Chondrocyte (in vitro differentiated cells): ENCODE data around the gene FBXW5. TPM values are rescaled to one million over a fixed set of nuclear protein-coding genes. Genes with fewer than 3 reads are reported as not detected.

Source experiments
- DNase-seq: peaks from one replicate; pipeline ENCODE4 v3.0.0; 2021; ENCODE audit warnings: mixed read lengths, low spot score
- H3K27ac Mint-ChIP-seq: one replicate; pipeline ENCODE4 v1.8.0; 2021; ENCODE audit warnings: mild to moderate bottlenecking, moderate library complexity, mixed read lengths; ENCODE audit not compliant: unreplicated experiment
- H3K27me3 Mint-ChIP-seq: 2 replicates; pipeline ENCODE4 v1.8.0; 2021; ENCODE audit warnings: low read depth, mixed read lengths
- H3K36me3 Mint-ChIP-seq: 2 replicates; pipeline ENCODE4 v1.8.0; 2021; ENCODE audit warnings: low read depth, mixed read lengths
- H3K4me1 Mint-ChIP-seq: 2 replicates; pipeline ENCODE4 v1.8.0; 2021; ENCODE audit warnings: low read depth, mild to moderate bottlenecking, mixed read lengths
- H3K4me3 Mint-ChIP-seq: one replicate; pipeline ENCODE4 v1.8.0; 2021; ENCODE audit warnings: mild to moderate bottlenecking, moderate library complexity, mixed read lengths; ENCODE audit not compliant: unreplicated experiment
- H3K9me3 Mint-ChIP-seq: 2 replicates; pipeline ENCODE4 v1.8.0; 2021; ENCODE audit warnings: low read depth, mixed read lengths
- total RNA-seq: library from RNA; stranded (reverse); gene quantifications from 3 replicates; pipeline ENCODE4 v1.2.1, GENCODE V29; 2021
- TF ChIP-seq, protein P1 (sequence below): fragments of 200-600 bp; sonication (generic); IDR thresholded peaks from 2 replicates; pipeline ENCODE4 v1.5.0; 2021; ENCODE audit warnings: antibody characterized with exemption, mild to moderate bottlenecking, moderate library complexity

Gene FBXW5
- total RNA-seq, 1 donor from 2014 or later: 87.5 TPM

DNA sequence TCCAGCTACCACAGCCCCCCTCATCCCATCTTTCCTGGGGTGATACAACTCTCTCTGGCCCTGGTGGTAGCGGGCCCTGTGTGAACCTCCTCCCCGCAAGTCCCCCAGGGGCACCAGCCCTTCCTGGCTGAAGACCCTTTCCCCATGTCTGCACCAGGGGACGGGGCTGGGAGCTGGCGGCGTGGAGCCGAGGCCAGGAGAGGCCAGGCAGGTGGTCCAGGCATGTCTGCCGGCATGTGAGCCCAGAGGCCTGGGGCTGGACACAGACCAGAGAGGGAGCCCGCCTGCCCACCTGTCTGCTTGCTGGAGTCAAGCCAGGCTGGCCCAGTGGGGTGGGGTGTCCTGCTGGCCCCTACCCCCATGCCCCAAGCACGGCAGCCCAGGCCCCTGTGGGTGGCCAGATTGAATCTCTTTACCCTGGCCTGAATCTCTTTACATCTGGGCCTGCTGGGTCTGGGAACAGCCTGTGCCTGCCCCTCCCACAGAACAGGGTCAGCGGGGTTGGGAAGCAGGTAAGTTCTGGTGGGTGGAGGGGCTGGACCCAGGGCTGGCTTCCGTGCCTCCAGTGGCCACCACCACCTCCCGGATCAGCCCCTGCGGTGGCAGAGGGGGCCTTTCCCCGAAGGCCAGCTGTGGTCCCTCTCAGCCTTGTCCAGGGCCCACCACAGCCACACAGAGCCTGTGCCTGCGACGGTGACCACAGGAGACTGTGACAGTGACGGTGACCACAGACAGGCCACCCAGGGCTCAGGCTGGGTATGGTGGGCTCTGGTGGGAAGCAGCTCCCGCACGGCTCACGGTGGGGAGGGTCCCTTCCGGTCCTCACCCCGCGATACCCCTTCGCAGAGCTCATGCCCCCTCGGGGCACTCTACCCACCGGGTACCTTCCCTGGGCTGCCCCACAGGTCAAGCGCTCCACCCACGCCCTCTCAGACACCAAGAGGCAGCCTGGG is 14.6 kb upstream of the FBXW5 start:
- Mint-ChIP-seq H3K27ac (peak overlapping the region; percentile 17), H3K9me3 (peaks cover 3% of the 10 kb centered on the region), H3K36me3 (no peaks in the 10 kb centered on the region), H3K27me3 (peaks cover 2% of the 10 kb centered on the region), H3K4me3 (no peak overlapping the region), H3K4me1 (no peaks in the 10 kb centered on the region)
- no peak for DNase-seq
- TF ChIP-seq, protein P1, sequence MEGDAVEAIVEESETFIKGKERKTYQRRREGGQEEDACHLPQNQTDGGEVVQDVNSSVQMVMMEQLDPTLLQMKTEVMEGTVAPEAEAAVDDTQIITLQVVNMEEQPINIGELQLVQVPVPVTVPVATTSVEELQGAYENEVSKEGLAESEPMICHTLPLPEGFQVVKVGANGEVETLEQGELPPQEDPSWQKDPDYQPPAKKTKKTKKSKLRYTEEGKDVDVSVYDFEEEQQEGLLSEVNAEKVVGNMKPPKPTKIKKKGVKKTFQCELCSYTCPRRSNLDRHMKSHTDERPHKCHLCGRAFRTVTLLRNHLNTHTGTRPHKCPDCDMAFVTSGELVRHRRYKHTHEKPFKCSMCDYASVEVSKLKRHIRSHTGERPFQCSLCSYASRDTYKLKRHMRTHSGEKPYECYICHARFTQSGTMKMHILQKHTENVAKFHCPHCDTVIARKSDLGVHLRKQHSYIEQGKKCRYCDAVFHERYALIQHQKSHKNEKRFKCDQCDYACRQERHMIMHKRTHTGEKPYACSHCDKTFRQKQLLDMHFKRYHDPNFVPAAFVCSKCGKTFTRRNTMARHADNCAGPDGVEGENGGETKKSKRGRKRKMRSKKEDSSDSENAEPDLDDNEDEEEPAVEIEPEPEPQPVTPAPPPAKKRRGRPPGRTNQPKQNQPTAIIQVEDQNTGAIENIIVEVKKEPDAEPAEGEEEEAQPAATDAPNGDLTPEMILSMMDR: no peak

DNA sequence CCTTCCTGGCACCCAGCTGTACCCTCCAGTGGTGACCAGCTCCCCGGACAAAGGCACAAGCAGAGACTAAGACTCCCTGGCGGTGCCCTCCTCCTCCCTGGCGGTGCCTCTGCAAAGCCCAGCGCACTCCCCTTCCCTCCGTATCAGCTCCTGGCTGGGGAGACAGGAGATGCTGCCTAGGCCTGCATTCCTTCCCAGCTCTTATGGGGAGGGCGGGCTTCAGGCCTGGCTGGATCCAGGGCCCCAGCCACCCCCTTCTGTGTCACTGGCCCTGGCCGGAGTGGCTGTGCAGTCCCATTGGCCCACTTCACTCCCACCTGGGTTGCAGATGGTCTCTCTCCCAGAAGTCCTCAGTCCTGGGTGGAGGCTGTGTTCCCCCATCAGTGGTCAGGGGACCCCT is 13.9 kb upstream of the FBXW5 start:
- no peak for DNase-seq
- TF ChIP-seq, protein P1: no peak
- H3K9me3 Mint-ChIP-seq: peaks cover 3% of the 10 kb centered on the region
- no peaks in the 10 kb centered on the region for H3K36me3 Mint-ChIP-seq
- no peak overlapping the region for H3K27ac Mint-ChIP-seq
- peaks cover 2% of the 10 kb centered on the region for H3K27me3 Mint-ChIP-seq
- no peaks in the 10 kb centered on the region for H3K4me1 Mint-ChIP-seq
- H3K4me3 Mint-ChIP-seq: no peak overlapping the region

DNA sequence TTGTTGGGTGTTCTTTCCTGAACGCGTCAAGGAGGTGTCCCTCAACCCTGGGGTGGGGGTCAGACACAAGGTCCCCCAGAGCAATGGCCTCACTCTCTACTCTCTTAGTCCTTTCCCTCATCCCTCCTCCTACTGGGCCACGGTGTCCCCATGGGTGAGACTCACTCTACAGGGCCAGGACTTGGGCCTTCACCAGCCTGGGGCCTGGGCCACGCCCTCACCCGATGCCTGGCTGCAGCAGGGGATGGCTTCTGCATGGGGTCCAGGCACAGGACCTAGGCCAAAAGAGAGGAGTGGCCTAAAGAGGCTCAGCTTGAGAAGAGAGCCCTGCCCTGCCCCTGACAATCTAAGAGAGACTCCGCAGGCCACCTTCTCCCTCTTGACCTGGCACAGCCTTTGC is 13.4 kb upstream of the FBXW5 start:
- H3K9me3 Mint-ChIP-seq: peaks cover 3% of the 10 kb centered on the region
- no peak overlapping the region for H3K27ac Mint-ChIP-seq
- H3K27me3 Mint-ChIP-seq: peaks cover 2% of the 10 kb centered on the region
- DNase-seq: no peak
- H3K4me3 Mint-ChIP-seq: no peak overlapping the region
- no peaks in the 10 kb centered on the region for H3K36me3 Mint-ChIP-seq
- TF ChIP-seq, protein P1: no peak
- no peaks in the 10 kb centered on the region for H3K4me1 Mint-ChIP-seq

DNA sequence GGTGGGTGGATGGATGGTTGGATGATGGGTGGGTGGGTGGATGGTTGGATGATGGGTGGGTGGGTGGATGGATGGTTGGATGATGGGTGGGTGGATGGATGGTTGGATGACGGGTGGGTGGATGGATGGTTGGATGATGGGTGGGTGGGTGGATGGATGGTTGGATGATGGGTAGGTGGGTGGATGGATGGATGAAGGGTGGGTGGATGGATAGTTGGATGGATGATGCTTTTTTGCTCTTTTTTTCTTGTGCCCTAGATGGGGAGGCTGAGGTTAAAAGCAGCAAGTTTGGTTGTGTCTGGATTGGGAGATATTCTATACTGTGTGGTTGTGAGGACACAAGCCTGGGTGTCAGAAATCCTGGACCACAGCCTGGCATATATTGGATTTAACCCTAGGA is 12.9 kb upstream of the FBXW5 start:
- Mint-ChIP-seq H3K27me3 (peaks cover 2% of the 10 kb centered on the region), H3K9me3 (peaks cover 3% of the 10 kb centered on the region), H3K27ac (no peak overlapping the region), H3K4me3 (no peak overlapping the region), H3K4me1 (no peaks in the 10 kb centered on the region), H3K36me3 (no peaks in the 10 kb centered on the region)
- no peak for DNase-seq
- TF ChIP-seq, protein P1: no peak

DNA sequence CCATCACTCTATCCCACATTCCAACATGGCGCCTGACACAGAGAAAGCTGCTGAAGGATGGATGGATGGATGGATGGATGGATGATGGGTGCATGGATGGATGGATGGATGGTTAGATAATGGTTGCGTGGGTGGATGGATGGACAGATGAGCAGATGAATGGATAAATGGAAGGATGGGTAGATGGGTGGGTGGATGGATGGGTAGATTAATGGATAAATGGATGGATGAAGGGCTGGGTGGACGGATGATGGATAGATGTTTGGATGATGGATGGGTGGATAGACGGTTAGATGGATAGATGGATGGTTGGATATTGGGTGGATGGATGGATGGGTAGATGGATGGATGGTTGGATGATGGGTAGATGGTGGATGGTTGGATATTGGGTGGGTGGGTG is 12.1 kb upstream of the FBXW5 start:
- Mint-ChIP-seq H3K4me1 (no peaks in the 10 kb centered on the region), H3K27ac (no peak overlapping the region), H3K4me3 (no peak overlapping the region), H3K9me3 (peaks cover 3% of the 10 kb centered on the region), H3K36me3 (no peaks in the 10 kb centered on the region), H3K27me3 (peaks cover 2% of the 10 kb centered on the region)
- DNase-seq: no peak
- TF ChIP-seq, protein P1: no peak
